OCI-LY3 (cell line): ENCODE data around the gene UFSP2.

ENCODE experiments used
- CTCF ChIP-seq: fragments of 200-600, 300-600 bp; sonication (generic); IDR thresholded peaks from 2 replicates; pipeline ENCODE4 v1.5.1; 2014; ENCODE audit warnings: antibody characterized with exemption, low read length, low read depth
- EZH2phosphoT487 ChIP-seq: fragments of 200-600 bp; shearing (Covaris generic); IDR thresholded peaks from 2 replicates; pipeline ENCODE4 v1.6.1; 2018; ENCODE audit warnings: antibody characterized with exemption, mixed run types, low read depth

GRCh38 chr4:185408432-185408831 lies 17.3 kb downstream of the UFSP2 start:
- TF ChIP-seq CTCF (no peak), EZH2phosphoT487 (no peak)
